ENCODE data around the gene PTPRE.

Gene PTPRE

DNA sequence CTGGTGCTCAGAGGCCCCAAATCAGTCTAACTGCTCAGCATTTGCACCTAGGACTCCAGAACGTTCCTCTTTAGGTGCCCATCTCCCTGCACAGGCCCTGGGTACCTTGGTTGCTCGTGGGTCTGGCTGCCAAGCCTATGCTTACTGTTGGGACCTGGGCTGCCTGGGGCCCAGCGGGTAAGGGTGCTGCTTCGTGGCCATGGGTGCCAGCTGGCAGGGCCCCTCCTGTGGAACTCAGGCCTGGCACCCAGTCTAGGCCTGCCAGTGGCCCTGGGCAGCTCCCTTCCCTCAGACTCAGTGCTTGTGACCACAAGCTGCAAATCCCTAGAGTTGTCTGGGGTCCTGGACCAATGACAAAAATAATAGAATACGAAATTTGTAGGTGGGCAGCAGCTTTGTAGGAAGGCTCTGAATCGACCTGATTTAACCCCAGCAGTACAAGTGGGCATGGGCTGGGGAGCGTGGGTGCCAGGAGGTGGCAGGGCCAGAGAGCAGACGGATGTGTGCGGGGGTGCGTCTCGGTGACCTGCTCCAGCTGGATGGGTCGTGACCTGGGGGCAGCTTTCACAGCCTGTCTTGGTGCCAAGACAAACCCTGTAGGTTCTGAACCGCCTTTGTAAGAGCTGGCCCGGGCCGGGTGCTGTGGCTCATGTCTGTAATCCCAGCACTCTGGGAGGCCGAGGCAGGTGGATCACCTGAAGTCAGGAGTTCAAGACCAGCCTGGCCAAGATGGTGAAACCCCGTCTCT lies 149.6 kb downstream of the PTPRE start:
- no peak for DNase-seq

DNA sequence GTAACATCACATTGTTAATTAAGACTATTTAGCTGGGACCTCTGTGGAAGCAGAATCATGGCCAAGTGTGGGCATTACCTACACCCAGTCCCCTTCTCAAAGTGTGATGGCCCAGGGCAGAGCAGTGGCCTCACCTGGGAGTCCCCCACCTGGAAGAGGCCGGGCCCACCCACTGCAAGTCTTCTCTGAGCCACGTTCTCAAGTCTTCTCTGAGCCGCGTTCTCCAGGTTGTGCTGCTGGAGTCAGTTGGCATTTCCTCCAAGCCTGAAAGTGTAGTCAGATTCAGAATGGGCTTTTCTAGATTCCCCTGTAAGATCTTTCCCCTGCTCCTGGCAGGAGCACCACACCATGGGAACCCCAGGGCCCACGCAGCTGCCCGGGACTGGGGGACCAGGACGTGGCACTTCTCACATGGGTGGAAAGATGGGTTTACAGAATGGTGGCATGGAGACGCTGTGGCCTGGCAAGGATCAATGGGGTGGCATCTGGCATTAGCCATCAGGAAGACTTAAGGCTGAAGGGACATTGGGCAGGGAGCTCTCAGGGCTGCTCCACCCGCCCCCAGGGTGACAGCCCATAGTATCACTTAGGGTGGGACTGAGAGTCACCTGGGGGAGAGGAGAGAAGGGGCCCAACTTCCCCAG lies 151.3 kb downstream of the PTPRE start:
- DNase-seq: no peak

DNA sequence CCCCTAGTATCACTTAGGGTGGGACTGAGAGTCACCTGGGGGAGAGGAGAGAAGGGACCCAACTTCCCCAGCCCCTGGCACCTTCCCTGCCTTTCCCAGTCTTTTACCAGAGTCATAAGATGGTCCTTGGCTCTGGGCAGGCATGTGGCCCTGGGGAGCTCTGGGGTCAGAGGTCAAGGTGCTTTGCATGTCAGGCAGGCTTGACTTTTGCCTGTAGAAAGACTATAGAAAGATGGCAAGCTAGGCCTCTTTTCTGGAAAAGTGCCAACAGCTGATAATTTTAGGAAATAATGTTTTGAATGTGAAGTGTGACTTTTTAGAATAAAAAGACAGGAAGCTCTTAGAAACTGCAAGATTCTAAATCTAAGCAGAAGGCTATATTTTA lies 151.8 kb downstream of the PTPRE start:
- DNase-seq: no peak

DNA sequence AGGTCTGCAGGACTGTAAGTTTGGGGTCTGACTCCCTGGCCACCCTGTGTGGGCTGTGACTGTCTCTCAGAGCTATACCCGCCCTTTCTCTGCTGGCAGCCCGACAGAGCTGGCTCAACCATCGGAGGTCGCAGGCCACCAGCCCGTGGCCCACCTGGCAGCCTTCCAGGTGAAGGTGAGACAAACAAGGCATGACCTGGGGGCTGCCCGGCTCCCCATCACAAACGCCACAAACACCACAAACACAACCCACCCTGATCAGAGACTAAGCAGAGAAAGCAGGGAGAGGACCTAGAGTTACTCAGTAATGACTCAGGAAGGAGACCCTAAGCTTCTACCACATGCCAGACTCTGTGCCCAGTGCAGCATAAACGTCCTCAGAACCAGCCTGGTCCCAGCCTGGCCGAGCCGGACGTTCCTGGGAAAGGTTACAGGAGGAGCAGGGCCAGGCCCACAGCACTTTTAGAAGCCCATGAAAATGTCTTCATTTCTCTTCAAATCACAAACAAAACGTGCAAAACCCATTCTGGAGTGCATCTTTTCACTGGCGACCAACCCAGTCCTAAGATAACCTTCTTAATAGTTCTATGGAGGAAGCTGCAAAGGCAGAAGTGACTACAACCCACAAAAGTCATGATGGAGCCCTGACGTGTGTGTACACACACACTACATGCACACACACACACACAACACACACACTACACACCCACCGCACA lies 152.5 kb downstream of the PTPRE start:
- no peak for DNase-seq

GRCh38 chr10:128059982-128060293 lies 153.0 kb downstream of the PTPRE start:
- DNase-seq: no peak

- DNase-seq: peak in 1 of 51 donors; percentile 36
These were observed 153.7 kb downstream of the PTPRE start for GRCh38 chr10:128060341-128061250.

DNA sequence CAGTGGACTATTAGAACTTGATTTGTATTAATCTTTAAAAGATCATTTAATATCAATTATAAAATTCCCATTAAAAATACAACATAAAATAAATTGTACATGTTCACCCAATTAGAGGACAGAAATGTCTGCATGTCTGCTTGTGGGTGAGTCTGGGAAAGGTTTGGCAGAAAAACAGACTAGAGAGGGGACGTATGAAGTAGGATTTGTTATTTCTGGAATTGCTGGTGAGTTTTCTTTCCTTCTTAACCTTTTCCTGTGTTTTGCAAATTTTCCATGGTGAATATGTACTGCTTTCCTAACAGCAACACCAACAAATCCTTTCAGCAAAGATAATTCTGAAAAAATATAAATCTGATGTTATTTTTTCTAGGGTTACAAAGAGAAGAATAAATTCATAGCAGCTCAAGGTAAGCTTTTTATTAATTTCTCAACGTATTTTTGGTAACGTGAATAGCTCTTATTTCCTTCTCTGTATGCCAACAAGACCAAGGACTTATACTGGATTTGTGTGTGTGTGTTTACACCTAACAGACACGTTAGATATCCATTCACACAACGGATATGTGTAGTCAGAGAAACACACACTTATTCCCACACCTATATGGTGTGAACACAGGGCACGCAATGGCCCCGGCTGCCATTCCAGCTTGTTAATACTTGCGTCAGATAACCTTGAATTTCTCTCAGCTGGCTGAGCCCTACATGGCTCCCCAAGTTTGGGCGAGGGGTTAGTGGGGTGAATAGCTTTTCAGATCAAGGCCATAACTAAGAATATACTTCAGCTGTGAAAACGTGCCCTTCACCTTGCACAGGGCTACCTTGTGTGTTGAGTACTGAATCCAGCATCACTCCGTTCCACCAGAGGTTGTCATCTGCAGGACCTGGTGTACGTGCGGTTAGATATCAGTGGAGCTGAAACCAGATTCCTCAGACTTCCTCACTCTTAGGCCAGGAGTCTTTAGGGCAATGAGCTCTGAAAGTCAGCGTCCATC lies 154.7 kb downstream of the PTPRE start:
- DNase-seq: no peak

DNA sequence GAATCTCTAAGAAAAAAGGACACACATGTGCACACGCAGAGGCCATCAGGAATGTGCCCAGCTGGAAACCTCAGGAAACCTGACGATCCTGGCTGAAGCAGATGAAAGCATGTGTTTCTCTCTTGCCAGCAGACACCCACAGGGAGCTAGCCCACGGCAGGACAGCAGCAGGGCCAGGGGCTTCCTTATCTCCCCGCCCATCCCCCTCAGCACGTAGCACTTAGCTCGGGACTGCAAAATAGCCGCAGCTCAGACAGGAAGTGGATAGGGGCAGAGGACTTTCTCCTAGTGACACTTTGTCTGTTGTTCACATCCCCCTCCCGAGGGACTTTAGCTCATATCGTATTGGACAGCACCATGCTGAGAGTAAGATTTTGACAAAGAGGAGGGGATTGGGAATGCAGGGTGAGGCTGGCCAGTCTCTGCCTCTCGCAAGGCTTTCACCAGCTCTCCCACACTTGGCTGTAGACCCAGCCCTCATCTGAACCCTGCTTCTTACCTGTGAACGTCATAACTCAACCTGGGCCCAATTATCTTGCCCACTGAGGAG lies 155.5 kb downstream of the PTPRE start:
- DNase-seq: no peak

DNA sequence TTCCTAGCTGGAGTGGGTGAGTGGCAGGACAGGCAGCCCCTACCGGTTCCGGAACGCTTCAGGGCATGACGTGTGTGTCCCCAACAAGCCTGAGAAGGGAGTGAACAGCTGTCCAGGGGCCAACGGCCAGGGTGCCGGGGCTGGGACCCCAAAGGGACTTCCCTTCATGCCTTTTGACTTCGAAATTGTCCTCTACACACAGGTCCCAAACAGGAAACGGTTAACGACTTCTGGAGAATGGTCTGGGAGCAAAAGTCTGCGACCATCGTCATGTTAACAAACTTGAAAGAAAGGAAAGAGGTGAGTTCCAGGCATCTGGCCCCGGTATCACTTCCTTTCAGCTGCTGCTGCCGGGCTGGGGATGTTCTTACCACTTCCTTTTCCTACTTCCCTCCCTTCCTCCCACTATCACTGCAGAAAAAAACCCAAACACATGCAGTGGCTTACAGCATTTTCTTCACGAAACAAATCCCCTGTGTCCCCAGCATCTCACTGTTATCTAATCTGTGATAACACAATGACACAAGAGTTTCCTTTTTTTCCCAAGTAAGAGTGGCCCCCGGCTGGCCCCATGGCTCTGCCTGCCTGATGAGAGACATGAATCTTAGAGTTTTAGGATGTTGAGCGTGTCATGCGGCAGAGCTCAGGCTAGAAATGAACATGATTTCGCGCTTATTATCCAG lies 156.1 kb downstream of the PTPRE start:
- DNase-seq: peak in 5 of 51 donors; percentile 9 to 19 (median 12)

DNA sequence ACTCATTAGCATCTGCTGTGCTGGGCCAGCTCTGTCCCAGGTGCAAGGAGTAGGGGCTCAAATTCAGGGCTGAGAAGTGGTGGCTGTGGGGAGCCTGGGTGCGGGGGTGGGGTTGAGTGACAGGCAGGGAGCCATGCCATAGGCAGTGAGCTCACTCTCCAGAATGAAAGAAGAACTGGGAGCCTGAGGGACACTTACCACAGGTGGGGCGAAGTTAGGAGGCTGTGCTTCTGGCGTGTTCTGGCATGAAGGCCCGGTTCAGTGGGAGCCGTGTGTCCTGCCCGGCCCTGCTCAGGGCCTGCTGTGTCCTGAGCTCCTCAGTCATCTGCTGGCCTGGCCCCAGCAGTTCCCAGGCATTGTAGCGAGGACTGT lies 156.8 kb downstream of the PTPRE start:
- peak in 1 of 51 donors; percentile 29 for DNase-seq

- peak in 30 of 51 donors; percentile 20 to 80 (median 48) for DNase-seq
These were observed 157.4 kb downstream of the PTPRE start for GRCh38 chr10:128064108-128064969.

- no peak for DNase-seq
These were observed 158.2 kb downstream of the PTPRE start for GRCh38 chr10:128064970-128065580.

- DNase-seq: no peak
These were observed 159.1 kb downstream of the PTPRE start for GRCh38 chr10:128065881-128066534.

DNA sequence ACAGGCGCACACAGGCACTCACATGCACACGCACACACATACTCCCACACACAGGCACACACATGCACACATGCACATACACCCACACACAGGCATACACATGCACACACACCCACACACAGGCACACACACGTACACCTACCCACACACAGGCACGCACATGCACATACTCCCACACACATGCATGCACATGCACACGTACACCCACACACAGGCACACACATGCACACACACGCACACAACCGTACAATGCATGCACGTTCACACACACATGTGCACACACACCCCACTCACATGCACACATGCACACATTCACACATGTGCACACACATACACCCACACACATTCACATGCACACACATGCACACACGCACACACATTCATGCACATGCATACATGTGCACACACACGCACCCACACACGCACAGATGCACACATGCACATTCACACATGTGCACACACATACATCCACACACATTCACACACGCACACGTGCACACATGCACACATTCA lies 160.0 kb downstream of the PTPRE start:
- no peak for DNase-seq

GRCh38 chr10:128067691-128068397 lies 160.9 kb downstream of the PTPRE start:
- DNase-seq: no peak
